Stimulated activated CD4-positive, alpha-beta T cell treated with anti-CD3 and anti-CD28 coated beads, Interleukin-12 subunit alpha, Interleukin-12 subunit beta, amount 100 ng/mL, for 4 hours (primary cell): Measurements from ENCODE around the gene CACNG1.
A peak's percentile ranks its signal among the peaks of the same experiment; 100 is the strongest.

ENCODE experiments used
- DNase-seq: peaks from one replicate; pipeline ENCODE4 v3.0.0-alpha.2; 2020

CACNG1 gene

GRCh38 chr17:67044016-67044772, at the start of gene CACNG1:
CACNG1 (plus strand) TSS chr17:67044554; CDS start chr17:67044661, 107 bp downstream.
- DNase-seq: no peak

GRCh38 chr17:66994930-66995535, 49.3 kb upstream of the CACNG1 start:
- no peak for DNase-seq

GRCh38 chr17:66995944-66996343, 48.4 kb upstream of the CACNG1 start:
- DNase-seq: no peak

GRCh38 chr17:66996926-66997325, 47.4 kb upstream of the CACNG1 start:
- no peak for DNase-seq

GRCh38 chr17:67003231-67003630, 41.1 kb upstream of the CACNG1 start:
- DNase-seq: no peak

- no peak for DNase-seq
Measured at GRCh38 chr17:67004181-67004580, 40.2 kb upstream of the CACNG1 start.

- DNase-seq: no peak
Measured at GRCh38 chr17:67007266-67007665, 37.1 kb upstream of the CACNG1 start.

GRCh38 chr17:67008101-67008500, 36.3 kb upstream of the CACNG1 start:
- DNase-seq: no peak

GRCh38 chr17:67011527-67012175, 32.7 kb upstream of the CACNG1 start:
- no peak for DNase-seq

- no peak for DNase-seq
Measured at GRCh38 chr17:67013891-67014290, 30.5 kb upstream of the CACNG1 start.

- DNase-seq: no peak
Measured at GRCh38 chr17:67015001-67015400, 29.4 kb upstream of the CACNG1 start.

- DNase-seq: no peak
Measured at GRCh38 chr17:67016039-67016762, 28.2 kb upstream of the CACNG1 start.

- no peak for DNase-seq
Measured at GRCh38 chr17:67017910-67018309, 26.4 kb upstream of the CACNG1 start.

- DNase-seq: no peak
Measured at GRCh38 chr17:67018471-67019434, 25.6 kb upstream of the CACNG1 start.

GRCh38 chr17:67019809-67020208, 24.5 kb upstream of the CACNG1 start:
- DNase-seq: no peak

- DNase-seq: no peak
Measured at GRCh38 chr17:67020293-67020766, 24.0 kb upstream of the CACNG1 start.

- DNase-seq: peak; percentile 3
Measured at GRCh38 chr17:67021196-67021595, 23.2 kb upstream of the CACNG1 start.

- no peak for DNase-seq
Measured at GRCh38 chr17:67021743-67022450, 22.5 kb upstream of the CACNG1 start.

GRCh38 chr17:67022451-67022810, 21.9 kb upstream of the CACNG1 start:
- DNase-seq: no peak

GRCh38 chr17:67024736-67025135, 19.6 kb upstream of the CACNG1 start:
- DNase-seq: no peak

- DNase-seq: no peak
Measured at GRCh38 chr17:67025216-67025792, 19.1 kb upstream of the CACNG1 start.
